Smooth muscle cell (in vitro differentiated cells): Measurements from ENCODE around the gene LTA. TPM values are rescaled to one million over a fixed set of nuclear protein-coding genes. Genes with fewer than 3 reads are reported as not detected.

Source experiments
- DNase-seq: peaks from one replicate; lab custom pipeline; 2025; ENCODE audit not compliant: unreplicated experiment; lab: John Stamatoyannopoulos, UW
- H2AFZ ChIP-seq: fragments of 200-600 bp; sonication (generic); 2 replicates; pipeline ENCODE4 v1.6.0; 2016; ENCODE audit warnings: antibody characterized with exemption, low read depth, mild to moderate bottlenecking
- H3F3A ChIP-seq: fragments of 200-600 bp; sonication (generic); 2 replicates; pipeline ENCODE4 v1.6.0; 2017; ENCODE audit warnings: antibody characterized with exemption, low read depth
- H3K27ac ChIP-seq: fragments of 200-600 bp; sonication (generic); 2 replicates; pipeline ENCODE4 v1.5.1; 2016; ENCODE audit warnings: low read depth, mild to moderate bottlenecking
- H3K27me3 ChIP-seq: fragments of 200-600 bp; sonication (generic); 2 replicates; pipeline ENCODE4 v1.6.1; 2016; ENCODE audit warnings: low read depth, mild to moderate bottlenecking
- H3K36me3 ChIP-seq: fragments of 200-600 bp; sonication (generic); 2 replicates; pipeline ENCODE4 v1.5.1; 2016; ENCODE audit warnings: low read depth
- H3K4me1 ChIP-seq: fragments of 200-600 bp; sonication (generic); 2 replicates; pipeline ENCODE4 v1.5.1; 2016; ENCODE audit warnings: low read depth
- H3K4me2 ChIP-seq: fragments of 200-600 bp; sonication (generic); 2 replicates; pipeline ENCODE4 v1.6.0; 2016; ENCODE audit warnings: mild to moderate bottlenecking
- H3K4me3 ChIP-seq: fragments of 200-600 bp; sonication (generic); 2 replicates; pipeline ENCODE4 v1.5.1; 2016; ENCODE audit warnings: mild to moderate bottlenecking
- H3K79me2 ChIP-seq: fragments of 200-600 bp; sonication (generic); 2 replicates; pipeline ENCODE4 v1.6.0; 2016; ENCODE audit warnings: low read depth, mild to moderate bottlenecking
- H3K9ac ChIP-seq: fragments of 200-600 bp; sonication (generic); 2 replicates; pipeline ENCODE4 v1.6.0; 2016; ENCODE audit warnings: low read depth
- H3K9me3 ChIP-seq: fragments of 200-600 bp; sonication (generic); replicated peaks from 2 replicates; pipeline ENCODE4 v1.5.1; 2016; ENCODE audit warnings: low read depth
- H4K20me1 ChIP-seq: fragments of 200-600 bp; sonication (generic); 2 replicates; pipeline ENCODE4 v1.6.0; 2016; ENCODE audit warnings: low read depth
- CTCF ChIP-seq: fragments of 200-600 bp; sonication (generic); IDR thresholded peaks from 2 replicates; pipeline ENCODE4 v1.5.1; 2017; ENCODE audit warnings: borderline replicate concordance, mild to moderate bottlenecking, antibody characterized with exemption; ENCODE audit not compliant: insufficient read depth, poor library complexity, severe bottlenecking
- WGBS: methylation state at CpG from one replicate; pipeline ENCODE4 v1.1.7; 2016; ENCODE audit warnings: low lambda C conversion rate; 5-methylcytosine and 5-hydroxymethylcytosine counted together
- polyA plus RNA-seq: library from polyadenylated mRNA; unstranded; fragments of >200 nt; fragmentation: Nextera tagmentation; extraction: Ambion mirVana; gene quantifications from 2 replicates; pipeline ENCODE4 v1.2.1, GENCODE V29; 2016
- total RNA-seq: library from RNA; depleted of rRNA; stranded (reverse); fragments of >200 nt; gene quantifications from 2 replicates; pipeline ENCODE4 v1.2.3, GENCODE V29; 2014

Gene LTA
- total and polyA plus RNA-seq, 2 experiments from 2014 or later, result 0.74 TPM; not detected in 1

- Histone ChIP-seq H4K20me1 (no peaks in the 10 kb centered on the region), H3K27me3 (no peaks in the 10 kb centered on the region), H3F3A (no peaks in the 10 kb centered on the region), H3K36me3 (no peaks in the 10 kb centered on the region), H3K4me3 (no peak overlapping the region), H3K4me2 (no peak overlapping the region), H3K27ac (no peak overlapping the region), H2AFZ (no peak overlapping the region), H3K9ac (no peak overlapping the region), H3K9me3 (no peaks in the 10 kb centered on the region), H3K4me1 (no peaks in the 10 kb centered on the region), H3K79me2 (no peaks in the 10 kb centered on the region)
- WGBS, result 97% methylated on average over 3 of the region's 3 CpGs
- no peak for TF ChIP-seq CTCF
- no peak for DNase-seq
Observed at GRCh38 chr6:31577579-31577966, 5.5 kb downstream of the LTA start.

GRCh38 chr6:31578184-31579118 is 6.4 kb downstream of the LTA start:
- Histone ChIP-seq H3K9me3 (no peaks in the 10 kb centered on the region), H4K20me1 (no peaks in the 10 kb centered on the region), H3K4me1 (no peaks in the 10 kb centered on the region), H3K36me3 (no peaks in the 10 kb centered on the region), H3K9ac (no peak overlapping the region), H3K4me3 (no peak overlapping the region), H3K79me2 (no peaks in the 10 kb centered on the region), H3K27ac (peak overlapping the region; percentile 22), H3K27me3 (no peaks in the 10 kb centered on the region), H2AFZ (no peak overlapping the region), H3F3A (no peaks in the 10 kb centered on the region), H3K4me2 (no peak overlapping the region)
- DNase-seq, result no peak
- TF ChIP-seq CTCF, result no peak
- WGBS, result 73% methylated on average over 12 of the region's 12 CpGs

- Histone ChIP-seq H3F3A (no peaks in the 10 kb centered on the region), H3K36me3 (no peaks in the 10 kb centered on the region), H3K9me3 (no peaks in the 10 kb centered on the region), H2AFZ (no peak overlapping the region), H3K4me2 (no peak overlapping the region), H3K79me2 (no peaks in the 10 kb centered on the region), H3K27me3 (no peaks in the 10 kb centered on the region), H3K4me1 (no peaks in the 10 kb centered on the region), H3K4me3 (no peak overlapping the region), H3K27ac (no peak overlapping the region), H4K20me1 (no peaks in the 10 kb centered on the region), H3K9ac (no peak overlapping the region)
- no peak for DNase-seq
- no peak for TF ChIP-seq CTCF
- WGBS, result 92% methylated on average over 3 of the region's 3 CpGs
Observed at GRCh38 chr6:31579119-31579505, 7.0 kb downstream of the LTA start.
